ENCODE measurements around the gene ABCD1.
A peak's percentile ranks its signal among the peaks of the same experiment; 100 is the strongest.

The ABCD1 gene

GRCh38 chrX:153762626-153763173 is 38.0 kb downstream of the ABCD1 start:
- DNase-seq (ENCODE audit: low read depth) = no peak

GRCh38 chrX:153763298-153763932 is 38.8 kb downstream of the ABCD1 start:
- DNase-seq (ENCODE audit: low read depth) = no peak

- peak; percentile 70 for DNase-seq (ENCODE audit: low read depth)
These were observed 39.5 kb downstream of the ABCD1 start, which contains the start of gene PLXNB3 for GRCh38 chrX:153763989-153764755. Gene PLXNB3 (plus strand): TSS chrX:153764249. CDS start chrX:153765536, 1,287 bp downstream.

GRCh38 chrX:153764786-153765137 is 40.1 kb downstream of the ABCD1 start:
- DNase-seq (ENCODE audit: low read depth) = no peak

GRCh38 chrX:153765138-153766079 is 40.8 kb downstream of the ABCD1 start:
- no peak for DNase-seq (ENCODE audit: low read depth)

GRCh38 chrX:153766098-153766817 is 41.6 kb downstream of the ABCD1 start:
- no peak for DNase-seq (ENCODE audit: low read depth)

- DNase-seq (ENCODE audit: low read depth) = no peak
These were observed 42.4 kb downstream of the ABCD1 start for GRCh38 chrX:153766871-153767673.

- no peak for DNase-seq (ENCODE audit: low read depth)
These were observed 43.0 kb downstream of the ABCD1 start for GRCh38 chrX:153767674-153768055.

- no peak for DNase-seq (ENCODE audit: low read depth)
These were observed 43.9 kb downstream of the ABCD1 start for GRCh38 chrX:153768311-153769157.

- no peak for DNase-seq (ENCODE audit: low read depth)
These were observed 44.7 kb downstream of the ABCD1 start for GRCh38 chrX:153769158-153769864.

- DNase-seq (ENCODE audit: low read depth) = no peak
These were observed 45.4 kb downstream of the ABCD1 start for GRCh38 chrX:153769865-153770600.

- DNase-seq (ENCODE audit: low read depth) = no peak
These were observed 46.2 kb downstream of the ABCD1 start for GRCh38 chrX:153770601-153771414.

- DNase-seq (ENCODE audit: low read depth) = no peak
These were observed 47.0 kb downstream of the ABCD1 start for GRCh38 chrX:153771415-153772315.

- DNase-seq (ENCODE audit: low read depth) = no peak
These were observed 47.9 kb downstream of the ABCD1 start for GRCh38 chrX:153772316-153773217.

GRCh38 chrX:153773218-153773611 is 48.6 kb downstream of the ABCD1 start:
- no peak for DNase-seq (ENCODE audit: low read depth)
